HEK293 (cell line): ENCODE data around the gene SLX9.

Experiments
- SP2 ChIP-seq: fragments of 450-650 bp; formaldehyde crosslinking; IDR thresholded peaks from 2 replicates; pipeline ENCODE4 v1.5.1; 2016; ENCODE audit warnings: missing biosample characterization, missing genetic modification characterization
- ZNF23 ChIP-seq: fragments of 450-650 bp; formaldehyde crosslinking; IDR thresholded peaks from 2 replicates; pipeline ENCODE4 v1.5.1; 2016; ENCODE audit warnings: missing biosample characterization, missing genetic modification characterization, borderline replicate concordance
- ZNF239 ChIP-seq: fragments of 450-650 bp; formaldehyde crosslinking; IDR thresholded peaks from 2 replicates; pipeline ENCODE4 v1.5.1; 2016; ENCODE audit warnings: missing biosample characterization, missing genetic modification characterization

GRCh38 chr21:44927587-44928461 lies 12.0 kb upstream of the SLX9 start:
- TF ChIP-seq ZNF239 (tag by site-specific recombination) (no peak), SP2 (tag by site-specific recombination) (peak; percentile 41; the same call in 1 of the 2 replicates), ZNF23 (tag by site-specific recombination) (no peak)
